Astrocyte (in vitro differentiated cells and primary cell): ENCODE results near the gene NBEAL1. TPM values are rescaled to one million over a fixed set of nuclear protein-coding genes. Genes with fewer than 3 reads are reported as not detected.
"Not testable (repeated sequence)": the region's sequence is repeated elsewhere in the genome, so short reads cannot be mapped to it uniquely, and the experiment has no call there.

Experiments used
- DNase-seq: peaks from one replicate; pipeline ENCODE4 v3.0.0-alpha.2; 2010; ENCODE audit warnings: low read depth
- FAIRE-seq: peaks from 2 replicates; lab custom pipeline; 2011; peaks lifted over from hg19 to GRCh38; lab: Jason Lieb, UNC
- H2AFZ ChIP-seq: 2 replicates; pipeline ENCODE4 v1.6.0; 2012; ENCODE audit warnings: low read depth, low read length, inconsistent platforms
- H3K27ac ChIP-seq: 2 replicates; pipeline ENCODE4 v1.5.1; 2011; ENCODE audit warnings: low read depth, low read length, inconsistent platforms
- H3K27me3 ChIP-seq: 2 replicates; pipeline ENCODE4 v1.6.0; 2011; ENCODE audit warnings: low read length, inconsistent platforms; ENCODE audit not compliant: insufficient read depth
- H3K36me3 ChIP-seq: 2 replicates; pipeline ENCODE4 v1.5.1; 2011; ENCODE audit warnings: low read length, inconsistent platforms; ENCODE audit not compliant: insufficient read depth
- H3K4me1 ChIP-seq: 2 replicates; pipeline ENCODE4 v1.5.1; 2011; ENCODE audit warnings: low read length, inconsistent platforms; ENCODE audit not compliant: insufficient read depth
- H3K4me2 ChIP-seq: 2 replicates; pipeline ENCODE4 v1.6.0; 2012; ENCODE audit warnings: low read length, inconsistent platforms
- H3K4me3 ChIP-seq: 2 replicates; pipeline ENCODE4 v1.5.1; 2011; ENCODE audit warnings: low read depth, mild to moderate bottlenecking, low read length, inconsistent platforms; ENCODE audit not compliant: insufficient read depth
- H3K79me2 ChIP-seq: 2 replicates; pipeline ENCODE4 v1.6.0; 2012; ENCODE audit warnings: mild to moderate bottlenecking, low read length, inconsistent platforms; ENCODE audit not compliant: insufficient read depth
- H3K9ac ChIP-seq: 2 replicates; pipeline ENCODE4 v1.6.0; 2012; ENCODE audit warnings: mild to moderate bottlenecking, low read length, inconsistent platforms
- H3K9me3 ChIP-seq: 2 replicates; pipeline ENCODE4 v1.5.1; 2012; ENCODE audit warnings: low read depth, mild to moderate bottlenecking, low read length, inconsistent platforms; ENCODE audit not compliant: insufficient read depth
- H4K20me1 ChIP-seq: 2 replicates; pipeline ENCODE4 v1.6.0; 2012; ENCODE audit warnings: low read length, inconsistent platforms; ENCODE audit not compliant: insufficient read depth
- H3K27ac Mint-ChIP-seq: one replicate; pipeline ENCODE4 v1.8.0; 2021; ENCODE audit warnings: mild to moderate bottlenecking, mixed read lengths; ENCODE audit not compliant: unreplicated experiment
- H3K27me3 Mint-ChIP-seq: one replicate; pipeline ENCODE4 v1.8.0; 2021; ENCODE audit warnings: low read depth, mixed read lengths; ENCODE audit not compliant: unreplicated experiment
- H3K36me3 Mint-ChIP-seq: one replicate; pipeline ENCODE4 v1.8.0; 2021; ENCODE audit warnings: low read depth, mixed read lengths; ENCODE audit not compliant: unreplicated experiment
- H3K4me1 Mint-ChIP-seq: one replicate; pipeline ENCODE4 v1.8.0; 2021; ENCODE audit warnings: low read depth, mixed read lengths; ENCODE audit not compliant: unreplicated experiment
- H3K4me3 Mint-ChIP-seq: one replicate; pipeline ENCODE4 v1.8.0; 2021; ENCODE audit warnings: mild to moderate bottlenecking, moderate library complexity, mixed read lengths; ENCODE audit not compliant: unreplicated experiment
- H3K9me3 Mint-ChIP-seq: one replicate; pipeline ENCODE4 v1.8.0; 2021; ENCODE audit warnings: mild to moderate bottlenecking, mixed read lengths; ENCODE audit not compliant: unreplicated experiment
- EZH2 ChIP-seq: IDR thresholded peaks from 2 replicates; pipeline ENCODE4 v1.6.1; 2012; ENCODE audit warnings: mild to moderate bottlenecking, low read length, inconsistent platforms; ENCODE audit not compliant: insufficient read depth
- total RNA-seq: library from RNA; stranded (reverse); gene quantifications from 2 replicates; pipeline ENCODE4 v1.2.1, GENCODE V29; 2021
- TF ChIP-seq, protein P1 (sequence below): IDR thresholded peaks from 2 replicates; pipeline ENCODE4 v1.5.1; 2011; ENCODE audit warnings: low read depth, mild to moderate bottlenecking, inconsistent platforms, low read length, moderate library complexity; ENCODE audit not compliant: insufficient read depth

The NBEAL1 gene
- total RNA-seq, 1 donor from 2014 or later, result 33.4 TPM

DNA sequence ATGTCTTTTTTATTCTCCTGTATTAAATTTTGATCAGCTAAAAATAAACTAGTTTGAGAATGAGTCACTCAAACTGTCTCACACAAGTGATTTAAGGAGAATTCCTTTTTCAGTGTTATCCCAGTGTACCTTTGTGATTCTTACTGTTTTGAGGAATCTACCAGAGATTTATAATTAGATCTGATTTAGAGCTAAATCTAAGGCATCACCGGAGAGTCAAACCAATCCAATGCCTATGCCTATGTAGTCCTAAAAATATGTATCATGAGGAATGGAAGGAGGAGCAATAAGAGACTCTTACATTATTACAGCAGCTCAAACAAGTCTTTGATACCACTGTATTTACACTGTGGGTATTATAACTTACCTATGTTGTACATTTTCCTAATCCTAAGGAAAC, 160.7 kb downstream of the NBEAL1 start:
- H3K27ac ChIP-seq, result no peak overlapping the region
- H3K36me3 ChIP-seq, result peaks cover 3% of the 10 kb centered on the region

GRCh38 chr2:203177361-203177760, 162.7 kb downstream of the NBEAL1 start:
- Histone ChIP-seq H3K27ac (no peak overlapping the region), H3K4me3 (no peak overlapping the region), H3K9ac (no peak overlapping the region), H3K4me2 (no peak overlapping the region), H3K79me2 (no peaks in the 10 kb centered on the region), H3K36me3 (peaks cover 12% of the 10 kb centered on the region), H3K4me1 (peaks cover 3% of the 10 kb centered on the region), H4K20me1 (no peaks in the 10 kb centered on the region), H3K27me3 (no peaks in the 10 kb centered on the region), H3K9me3 (no peaks in the 10 kb centered on the region), H2AFZ (no peak overlapping the region)
- H3K36me3 Mint-ChIP-seq, result peaks cover 8% of the 10 kb centered on the region
- H3K9me3 Mint-ChIP-seq, result no peaks in the 10 kb centered on the region
- TF ChIP-seq, protein P1, sequence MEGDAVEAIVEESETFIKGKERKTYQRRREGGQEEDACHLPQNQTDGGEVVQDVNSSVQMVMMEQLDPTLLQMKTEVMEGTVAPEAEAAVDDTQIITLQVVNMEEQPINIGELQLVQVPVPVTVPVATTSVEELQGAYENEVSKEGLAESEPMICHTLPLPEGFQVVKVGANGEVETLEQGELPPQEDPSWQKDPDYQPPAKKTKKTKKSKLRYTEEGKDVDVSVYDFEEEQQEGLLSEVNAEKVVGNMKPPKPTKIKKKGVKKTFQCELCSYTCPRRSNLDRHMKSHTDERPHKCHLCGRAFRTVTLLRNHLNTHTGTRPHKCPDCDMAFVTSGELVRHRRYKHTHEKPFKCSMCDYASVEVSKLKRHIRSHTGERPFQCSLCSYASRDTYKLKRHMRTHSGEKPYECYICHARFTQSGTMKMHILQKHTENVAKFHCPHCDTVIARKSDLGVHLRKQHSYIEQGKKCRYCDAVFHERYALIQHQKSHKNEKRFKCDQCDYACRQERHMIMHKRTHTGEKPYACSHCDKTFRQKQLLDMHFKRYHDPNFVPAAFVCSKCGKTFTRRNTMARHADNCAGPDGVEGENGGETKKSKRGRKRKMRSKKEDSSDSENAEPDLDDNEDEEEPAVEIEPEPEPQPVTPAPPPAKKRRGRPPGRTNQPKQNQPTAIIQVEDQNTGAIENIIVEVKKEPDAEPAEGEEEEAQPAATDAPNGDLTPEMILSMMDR, result no peak
- TF ChIP-seq EZH2, result no peak
- H3K27me3 Mint-ChIP-seq, result no peaks in the 10 kb centered on the region
- peak; percentile 20 for DNase-seq
- no peak overlapping the region for H3K27ac Mint-ChIP-seq
- no peak overlapping the region for H3K4me3 Mint-ChIP-seq
- FAIRE-seq, result no peak
- peaks cover 3% of the 10 kb centered on the region for H3K4me1 Mint-ChIP-seq

More for the DNA sequence above, 160.7 kb downstream of the NBEAL1 start:
- H3K27me3 ChIP-seq, result no peaks in the 10 kb centered on the region
- peak; percentile 9 for DNase-seq
- no peak overlapping the region for H2AFZ ChIP-seq
- no peaks in the 10 kb centered on the region for H3K9me3 Mint-ChIP-seq
- no peak for FAIRE-seq
- H4K20me1 ChIP-seq, result no peaks in the 10 kb centered on the region
- no peak overlapping the region for H3K9ac ChIP-seq
- no peak overlapping the region for H3K27ac Mint-ChIP-seq
- H3K4me2 ChIP-seq, result no peak overlapping the region
- H3K36me3 Mint-ChIP-seq, result peaks cover 7% of the 10 kb centered on the region
- peaks cover 3% of the 10 kb centered on the region for H3K4me1 Mint-ChIP-seq
- no peaks in the 10 kb centered on the region for H3K27me3 Mint-ChIP-seq
- no peaks in the 10 kb centered on the region for H3K79me2 ChIP-seq
- no peak overlapping the region for H3K4me3 ChIP-seq
- no peak overlapping the region for H3K4me3 Mint-ChIP-seq
- TF ChIP-seq EZH2, result no peak
- TF ChIP-seq, protein P1, result no peak
- peaks cover 3% of the 10 kb centered on the region for H3K4me1 ChIP-seq
- no peaks in the 10 kb centered on the region for H3K9me3 ChIP-seq

DNA sequence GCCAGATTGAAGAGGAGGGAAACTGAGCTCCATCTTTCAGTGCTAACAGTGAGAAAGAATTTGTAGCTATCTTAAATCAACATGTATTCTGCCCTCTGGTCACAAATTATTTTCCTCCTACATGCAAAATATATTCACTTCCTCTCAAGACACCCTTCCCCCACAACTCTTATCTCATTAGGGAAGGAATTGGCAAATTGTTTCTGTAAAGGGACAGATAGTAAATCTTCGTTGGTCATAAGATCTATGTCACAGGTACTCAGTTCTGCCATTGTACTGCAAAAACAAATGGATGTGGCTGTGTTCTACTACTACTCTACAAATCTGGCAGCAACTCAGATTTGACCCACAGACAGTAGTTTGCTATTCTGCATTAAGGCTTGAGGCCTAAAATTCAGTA, 171.2 kb downstream of the NBEAL1 start:
- no peak overlapping the region for H2AFZ ChIP-seq
- H4K20me1 ChIP-seq, result no peaks in the 10 kb centered on the region
- H3K36me3 Mint-ChIP-seq, result peaks cover 6% of the 10 kb centered on the region
- H3K4me1 Mint-ChIP-seq, result no peaks in the 10 kb centered on the region
- no peak for TF ChIP-seq EZH2
- TF ChIP-seq, protein P1, result no peak
- H3K79me2 ChIP-seq, result no peaks in the 10 kb centered on the region
- H3K27ac Mint-ChIP-seq, result no peak overlapping the region
- no peaks in the 10 kb centered on the region for H3K27me3 Mint-ChIP-seq
- H3K9me3 Mint-ChIP-seq, result no peaks in the 10 kb centered on the region
- H3K36me3 ChIP-seq, result peaks cover 17% of the 10 kb centered on the region
- H3K4me1 ChIP-seq, result no peaks in the 10 kb centered on the region
- H3K4me3 ChIP-seq, result no peak overlapping the region
- no peak overlapping the region for H3K27ac ChIP-seq
- DNase-seq (no peak), FAIRE-seq (no peak)
- no peaks in the 10 kb centered on the region for H3K9me3 ChIP-seq
- no peak overlapping the region for H3K4me2 ChIP-seq
- H3K27me3 ChIP-seq, result no peaks in the 10 kb centered on the region
- no peak overlapping the region for H3K9ac ChIP-seq
- H3K4me3 Mint-ChIP-seq, result no peak overlapping the region

GRCh38 chr2:203190547-203190946, 175.9 kb downstream of the NBEAL1 start:
- not testable (repeated sequence) for H3K27me3 Mint-ChIP-seq, H2AFZ ChIP-seq, H3K79me2 ChIP-seq, H3K9me3 ChIP-seq, H4K20me1 ChIP-seq, H3K4me1 ChIP-seq, FAIRE-seq, H3K4me3 Mint-ChIP-seq, H3K27me3 ChIP-seq, H3K9ac ChIP-seq, H3K4me2 ChIP-seq, H3K4me3 ChIP-seq, DNase-seq, H3K27ac ChIP-seq, H3K9me3 Mint-ChIP-seq, H3K4me1 Mint-ChIP-seq
- Mint-ChIP-seq H3K27ac (peak overlapping the region; percentile 66), H3K36me3 (peaks cover 10% of the 10 kb centered on the region)
- H3K36me3 ChIP-seq, result peaks cover 16% of the 10 kb centered on the region
